Naive B cell (primary cell): ENCODE measurements around the gene TIGD7. TPM values are rescaled to one million over a fixed set of nuclear protein-coding genes. Genes with fewer than 3 reads are reported as not detected.
"Not testable (repeated sequence)": the region's sequence is repeated elsewhere in the genome, so short reads cannot be mapped to it uniquely, and the experiment has no call there.

ENCODE experiments used
- ATAC-seq, 2 donors: fragments of 150-1000 bp; cut with Tn5 transposase; 2 replicates each; pipeline ENCODE4 v1.10.0; 2021; ENCODE audit warnings: low read depth in 2 of 2, mild to moderate bottlenecking in 2 of 2, moderate library complexity in 2 of 2
- DNase-seq: peaks from one replicate; pipeline ENCODE4 v3.0.0; 2022
- H3K27ac Mint-ChIP-seq, 6 donors: one replicate each; pipeline ENCODE4 v1.8.0; 2020 to 2022; ENCODE audit warnings: mild to moderate bottlenecking in 6 of 6, mixed read lengths in 6 of 6, moderate library complexity in 5 of 6, inconsistent platforms in 2 of 6
- H3K27me3 Mint-ChIP-seq, 3 donors: one replicate each; pipeline ENCODE4 v1.8.0; 2021 to 2022; ENCODE audit warnings: mixed read lengths in 3 of 3, mild to moderate bottlenecking in 1 of 3
- H3K36me3 Mint-ChIP-seq, 2 donors: one replicate each; pipeline ENCODE4 v1.8.0; 2020 to 2022; ENCODE audit warnings: mixed read lengths in 2 of 2, inconsistent platforms in 1 of 2, mild to moderate bottlenecking in 1 of 2
- H3K4me1 Mint-ChIP-seq, 3 donors: one replicate each; pipeline ENCODE4 v1.8.0; 2020 to 2022; ENCODE audit warnings: mixed read lengths in 3 of 3, inconsistent platforms in 1 of 3, mild to moderate bottlenecking in 1 of 3, moderate library complexity in 1 of 3
- H3K4me3 Mint-ChIP-seq, 8 donors: one replicate each; pipeline ENCODE4 v1.8.0; 2020 to 2022; ENCODE audit warnings: mild to moderate bottlenecking in 8 of 8, mixed read lengths in 8 of 8, moderate library complexity in 8 of 8, inconsistent platforms in 2 of 8
- H3K9me3 Mint-ChIP-seq, 7 donors: one replicate each; pipeline ENCODE4 v1.8.0; 2020 to 2022; ENCODE audit warnings: mixed read lengths in 7 of 7, mild to moderate bottlenecking in 5 of 7, inconsistent platforms in 2 of 7, moderate library complexity in 1 of 7
- polyA plus RNA-seq, 6 donors: library from polyadenylated mRNA; unstranded; fragments of 300-500 nt; fragmentation: Illumina TruSeq; gene quantifications; one replicate each; pipeline ENCODE4 v1.2.3, GENCODE V29; 2021; ENCODE audit warnings: low read depth in 6 of 6

Gene TIGD7
- polyA plus RNA-seq, 6 donors from 2014 or later, result 0.52 to 9.7 (median 6.0) TPM

DNA sequence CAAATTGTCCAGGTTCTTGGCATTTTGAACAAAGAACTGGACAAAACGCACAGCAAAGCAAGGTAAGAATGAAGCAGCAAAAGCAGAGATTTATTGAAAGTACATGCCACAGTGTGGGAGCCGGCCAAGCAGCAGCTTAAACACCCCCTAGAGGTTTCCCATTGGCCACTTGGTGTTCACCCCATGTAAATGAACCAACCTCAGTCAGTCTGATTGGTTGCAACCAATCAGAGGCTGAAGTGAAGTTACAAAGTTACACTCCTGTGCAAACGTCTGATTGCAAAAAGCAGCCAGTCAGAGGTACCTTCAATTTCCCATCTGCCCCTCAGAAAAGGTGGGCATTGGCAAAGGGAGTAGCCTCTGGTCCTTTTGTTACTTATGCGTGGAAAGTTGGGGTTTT lies 30.7 kb downstream of the TIGD7 start:
- no peak overlapping the region for H3K27ac Mint-ChIP-seq
- no peaks in the 10 kb centered on the region for H3K27me3 Mint-ChIP-seq
- H3K9me3 Mint-ChIP-seq, result peaks cover 0 to 2% (median 0%) of the 10 kb centered on the region in 7 donors
- no peaks in the 10 kb centered on the region for H3K36me3 Mint-ChIP-seq
- H3K4me3 Mint-ChIP-seq, result no peak overlapping the region
- ATAC-seq (no peak), DNase-seq (no peak)
- peaks cover 0 to 3% (median 0%) of the 10 kb centered on the region in 3 donors for H3K4me1 Mint-ChIP-seq

DNA sequence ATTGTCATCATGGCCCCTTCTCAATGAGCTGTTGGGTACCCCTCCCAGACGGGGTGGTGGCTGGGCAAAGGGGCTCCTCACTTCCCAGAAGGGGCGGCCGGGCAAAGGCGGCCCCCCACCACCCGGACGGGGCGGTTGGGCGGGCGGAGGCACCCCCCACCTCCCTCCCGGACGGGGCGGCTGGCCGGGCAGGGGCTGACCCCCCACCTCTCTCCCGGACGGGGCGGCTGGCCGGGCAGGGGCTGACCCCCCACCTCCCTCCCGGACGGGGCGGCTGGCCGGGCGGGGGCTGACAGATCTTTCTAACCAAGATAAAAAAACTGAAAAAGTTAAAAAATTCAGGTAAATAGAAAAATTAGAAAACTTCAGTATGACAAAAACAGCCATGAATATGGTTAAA lies 33.9 kb downstream of the TIGD7 start:
- H3K4me1 Mint-ChIP-seq, result peaks cover 0 to 11% (median 3%) of the 10 kb centered on the region in 3 donors
- ATAC-seq, H3K27ac Mint-ChIP-seq, H3K27me3 Mint-ChIP-seq, DNase-seq, H3K4me3 Mint-ChIP-seq, H3K9me3 Mint-ChIP-seq, H3K36me3 Mint-ChIP-seq: not testable (repeated sequence)

DNA sequence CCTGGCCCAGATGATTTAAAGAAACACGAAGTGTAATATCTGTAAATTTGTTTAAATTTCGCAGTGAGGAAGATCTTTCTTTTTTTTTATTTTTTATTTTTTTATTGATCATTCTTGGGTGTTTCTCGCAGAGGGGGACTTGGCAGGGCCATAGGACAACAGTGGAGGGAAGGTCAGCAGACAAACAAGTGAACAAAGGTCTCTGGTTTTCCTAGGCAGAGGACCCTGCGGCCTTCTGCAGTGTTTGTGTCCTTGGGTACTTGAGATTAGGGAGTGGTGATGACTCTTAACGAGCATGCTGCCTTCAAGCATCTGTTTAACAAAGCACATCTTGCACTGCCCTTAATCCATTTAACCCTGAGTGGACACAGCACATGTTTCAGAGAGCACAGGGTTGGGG lies 34.5 kb downstream of the TIGD7 start:
- not testable (repeated sequence) for H3K36me3 Mint-ChIP-seq, H3K27ac Mint-ChIP-seq, ATAC-seq, H3K27me3 Mint-ChIP-seq, DNase-seq, H3K9me3 Mint-ChIP-seq, H3K4me3 Mint-ChIP-seq
- H3K4me1 Mint-ChIP-seq, result peaks cover 0 to 11% (median 3%) of the 10 kb centered on the region in 3 donors

- Mint-ChIP-seq H3K27ac (no peak overlapping the region), H3K27me3 (no peaks in the 10 kb centered on the region), H3K4me3 (peak overlapping the region in 3 of 8 donors; percentile 28 to 58 (median 47)), H3K36me3 (no peaks in the 10 kb centered on the region), H3K9me3 (peaks cover 0 to 7% (median 0%) of the 10 kb centered on the region in 7 donors), H3K4me1 (peaks cover 5 to 26% (median 8%) of the 10 kb centered on the region in 3 donors)
- no peak for DNase-seq
- ATAC-seq, result no peak
These were observed 36.9 kb downstream of the TIGD7 start for GRCh38 chr16:3268294-3268693.

DNA sequence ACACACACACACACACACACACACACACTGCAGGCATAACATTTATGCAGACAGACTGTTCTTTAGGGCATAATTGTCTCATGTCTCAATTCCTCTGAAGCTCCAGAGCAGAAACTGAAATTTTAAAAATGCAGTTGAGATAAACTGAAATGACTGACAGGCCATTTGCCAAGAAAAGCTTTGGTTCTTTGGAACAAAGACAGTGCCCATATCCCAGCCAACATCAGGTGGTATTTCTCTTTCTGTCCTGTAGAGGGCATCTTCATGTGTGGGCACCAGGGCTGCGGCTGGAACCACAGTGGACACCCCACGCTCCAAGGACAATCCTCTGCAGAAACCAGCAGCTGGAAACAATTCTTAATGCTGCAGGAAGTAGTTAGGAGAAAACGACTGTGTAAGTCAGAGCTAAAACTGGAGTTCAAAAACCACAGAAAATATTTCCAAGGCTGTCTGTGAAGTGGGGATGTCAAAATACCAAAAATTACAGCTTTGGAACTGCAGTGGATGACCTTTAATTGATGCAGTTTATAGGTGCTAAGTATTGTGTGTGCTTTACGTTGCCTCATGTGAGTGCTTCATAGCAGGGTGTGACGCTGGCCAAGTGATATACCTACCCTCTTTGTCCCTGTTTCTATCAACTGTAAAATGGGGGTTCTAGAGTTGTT lies 38.2 kb downstream of the TIGD7 start:
- peaks cover 0 to 7% (median 0%) of the 10 kb centered on the region in 7 donors for H3K9me3 Mint-ChIP-seq
- H3K27me3 Mint-ChIP-seq, result no peaks in the 10 kb centered on the region
- H3K36me3 Mint-ChIP-seq, result no peaks in the 10 kb centered on the region
- DNase-seq (no peak), ATAC-seq (no peak)
- H3K4me3 Mint-ChIP-seq, result peak overlapping the region in 3 of 8 donors; percentile 20 to 66 (median 66)
- H3K27ac Mint-ChIP-seq, result peak overlapping the region in 2 of 6 donors; percentile 37 to 58
- H3K4me1 Mint-ChIP-seq, result peaks cover 13 to 37% (median 15%) of the 10 kb centered on the region in 3 donors

DNA sequence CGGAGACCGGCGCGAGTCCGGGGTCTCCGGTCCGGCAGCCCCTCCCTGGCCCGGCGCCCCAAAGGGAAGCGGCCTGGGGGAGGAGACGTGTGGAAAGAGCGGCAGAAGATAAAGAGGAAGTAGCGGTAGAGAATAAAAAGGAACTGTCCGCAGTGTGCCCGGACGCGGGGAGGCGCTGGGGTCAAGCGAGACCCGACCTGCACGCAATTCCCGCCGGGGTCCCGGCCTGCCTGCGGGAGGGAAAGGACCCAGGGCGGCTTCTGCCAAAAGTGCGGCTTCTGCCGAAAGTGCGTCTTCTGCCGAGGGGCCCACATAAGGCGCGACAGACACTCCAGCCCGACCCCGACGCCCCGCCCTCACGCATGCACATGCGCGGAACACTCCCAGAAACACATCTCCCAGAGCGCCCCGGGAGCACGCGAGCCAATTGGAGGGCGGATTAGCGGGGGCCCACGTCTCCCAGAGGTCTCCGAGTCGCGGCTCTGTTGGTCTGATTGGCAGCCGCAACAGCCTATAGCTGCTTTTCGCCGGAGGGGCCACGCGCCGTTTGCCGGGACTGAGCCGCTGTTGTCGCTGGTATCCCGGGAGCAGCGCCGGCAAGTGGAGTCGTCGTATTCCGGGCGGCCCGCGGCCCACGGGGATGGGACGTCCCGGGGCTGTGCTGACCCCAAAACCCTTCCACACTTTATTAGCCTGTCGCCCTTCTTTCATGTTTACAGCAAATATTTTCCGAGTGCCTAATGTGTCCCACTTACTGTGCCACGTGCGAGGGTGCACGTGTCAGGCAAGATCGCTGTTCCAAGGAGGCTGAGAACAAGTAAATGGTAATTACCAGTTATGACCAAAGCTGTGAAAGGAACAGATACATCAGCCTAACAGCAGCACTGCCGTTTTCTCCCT lies 40.8 kb downstream of the TIGD7 start:
- peak overlapping the region; percentile 78 to 98 (median 94) for H3K4me3 Mint-ChIP-seq
- peaks cover 13 to 41% (median 15%) of the 10 kb centered on the region in 3 donors for H3K4me1 Mint-ChIP-seq
- peak overlapping the region; percentile 89 to 97 (median 96) for H3K27ac Mint-ChIP-seq
- no peaks in the 10 kb centered on the region for H3K27me3 Mint-ChIP-seq
- DNase-seq (peak; percentile 94), ATAC-seq (peak; percentile 80)
- H3K36me3 Mint-ChIP-seq, result no peaks in the 10 kb centered on the region
- peaks cover 0 to 7% (median 0%) of the 10 kb centered on the region in 7 donors for H3K9me3 Mint-ChIP-seq

DNA sequence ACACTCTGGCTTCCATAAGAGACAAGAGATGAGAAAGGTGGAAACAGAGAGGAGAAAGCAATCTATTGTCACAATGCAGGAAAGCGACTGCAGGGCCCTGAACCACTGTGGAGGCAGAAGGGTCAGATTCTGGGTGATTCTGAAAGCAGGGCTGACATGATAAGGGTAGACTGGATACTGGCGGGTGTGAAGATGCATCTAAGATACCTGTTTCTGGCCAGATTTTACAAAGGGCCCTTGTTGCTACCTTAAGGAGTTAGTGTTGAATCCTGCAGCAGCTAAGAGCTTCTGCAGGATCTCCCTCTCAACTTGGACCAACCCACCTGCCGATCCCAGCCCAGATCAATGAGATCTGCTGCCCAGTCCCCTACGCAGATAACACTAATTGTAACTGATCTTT lies 42.7 kb downstream of the TIGD7 start:
- H3K27ac Mint-ChIP-seq, result peak overlapping the region; percentile 65 to 97 (median 82)
- DNase-seq (no peak), ATAC-seq (no peak)
- H3K9me3 Mint-ChIP-seq, result peaks cover 0 to 7% (median 0%) of the 10 kb centered on the region in 7 donors
- peaks cover 13 to 37% (median 15%) of the 10 kb centered on the region in 3 donors for H3K4me1 Mint-ChIP-seq
- H3K27me3 Mint-ChIP-seq, result peaks cover 3 to 8% (median 7%) of the 10 kb centered on the region in 3 donors
- H3K36me3 Mint-ChIP-seq, result no peaks in the 10 kb centered on the region
- H3K4me3 Mint-ChIP-seq, result peak overlapping the region in 7 of 8 donors; percentile 68 to 94 (median 88)

DNA sequence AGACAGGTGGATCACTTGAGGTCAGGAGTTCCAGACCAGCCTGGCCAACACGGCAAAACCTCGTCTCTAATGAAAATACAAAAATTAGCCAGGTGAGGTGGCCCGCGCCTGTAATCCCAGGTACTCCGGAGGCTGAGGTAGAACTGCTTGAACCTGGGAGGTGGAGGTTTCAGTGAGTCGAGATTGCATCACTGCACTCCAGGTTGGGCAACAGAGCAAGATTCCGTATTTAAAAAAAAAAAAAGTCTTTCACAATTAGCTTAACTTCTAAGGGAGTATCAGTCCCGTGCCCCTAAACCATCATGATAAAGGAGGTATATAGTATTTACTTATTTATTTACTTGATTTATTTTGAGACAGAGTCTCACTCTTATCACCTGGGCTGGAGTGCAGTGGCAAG lies 45.4 kb downstream of the TIGD7 start:
- Mint-ChIP-seq H3K4me3 (no peak overlapping the region), H3K27ac (no peak overlapping the region)
- no peak for ATAC-seq

DNA sequence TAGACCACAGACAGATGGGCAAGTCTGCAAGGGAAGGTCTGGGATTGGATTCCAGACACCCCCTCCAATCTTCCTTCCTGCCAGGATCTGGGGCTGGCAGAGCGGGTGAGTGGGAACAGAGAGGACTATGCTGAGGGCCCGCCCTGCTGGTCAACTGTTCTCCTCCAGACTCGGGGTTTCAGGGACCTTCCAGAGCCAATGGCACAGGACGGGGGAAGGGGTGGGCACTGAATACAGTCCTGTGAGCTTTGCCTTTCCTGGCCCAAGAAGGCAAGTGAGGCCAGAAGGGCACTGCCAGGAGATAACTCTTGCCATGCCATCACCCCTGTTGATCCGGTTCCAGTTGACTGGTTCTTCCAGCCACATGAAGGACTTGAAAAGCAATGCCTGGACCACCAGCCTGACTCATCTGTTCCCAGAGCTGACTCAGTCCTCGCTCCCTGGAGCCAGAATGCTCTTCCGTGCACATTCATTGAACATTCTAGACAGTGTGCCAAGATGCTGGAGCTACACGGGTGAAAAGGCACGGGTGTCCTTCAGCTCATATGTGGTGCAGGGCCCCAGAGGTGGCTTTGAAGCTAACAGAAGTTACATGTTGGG lies 48.3 kb downstream of the TIGD7 start:
- ATAC-seq (no peak), DNase-seq (no peak)
- Mint-ChIP-seq H3K4me3 (no peak overlapping the region), H3K4me1 (peaks cover 0 to 4% (median under 1%) of the 10 kb centered on the region in 3 donors), H3K27me3 (peaks cover 7 to 39% (median 8%) of the 10 kb centered on the region in 3 donors), H3K27ac (no peak overlapping the region), H3K36me3 (no peaks in the 10 kb centered on the region), H3K9me3 (no peaks in the 10 kb centered on the region)

More for the DNA sequence above, 45.4 kb downstream of the TIGD7 start:
- Mint-ChIP-seq H3K36me3 (no peaks in the 10 kb centered on the region), H3K27me3 (peaks cover 7 to 29% (median 8%) of the 10 kb centered on the region in 3 donors), H3K4me1 (peaks cover 12 to 26% (median 15%) of the 10 kb centered on the region in 3 donors), H3K9me3 (peaks cover 0 to 6% (median 0%) of the 10 kb centered on the region in 7 donors)
- no peak for DNase-seq

- ATAC-seq, result no peak
- no peaks in the 10 kb centered on the region for H3K9me3 Mint-ChIP-seq
- DNase-seq, result no peak
These were observed 48.9 kb downstream of the TIGD7 start, which contains the start of gene MEFV for GRCh38 chr16:3256146-3256865. Gene MEFV, minus strand, starts transcription at chr16:3256633. Its CDS starts 46 bp downstream, at chr16:3256587.

DNA sequence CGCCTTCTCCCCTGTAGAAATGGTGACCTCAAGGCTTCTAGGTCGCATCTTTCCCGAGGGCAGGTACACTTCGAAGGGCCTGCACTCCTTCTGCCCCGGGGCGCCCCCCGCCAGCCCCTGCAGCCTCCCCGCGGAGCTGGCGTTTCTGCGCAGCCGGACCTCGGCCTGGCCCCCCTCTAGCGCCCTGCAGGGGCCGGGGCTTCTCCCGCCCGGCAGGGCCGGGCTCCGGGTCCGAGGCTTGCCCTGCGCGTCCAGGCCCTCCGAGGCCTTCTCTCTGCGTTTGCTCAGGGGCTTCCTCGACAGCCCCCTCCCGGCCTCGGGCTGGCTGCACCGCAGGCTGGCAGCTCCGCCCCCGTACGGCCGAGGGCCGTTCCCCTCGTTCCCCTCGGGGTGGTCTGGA lies 50.9 kb downstream of the TIGD7 start:
- DNase-seq, result no peak
- H3K27me3 Mint-ChIP-seq, result peaks cover 11 to 56% (median 20%) of the 10 kb centered on the region in 3 donors
- ATAC-seq, result no peak
- H3K27ac Mint-ChIP-seq, result peak overlapping the region in 1 of 6 donors; percentile 20
- no peaks in the 10 kb centered on the region for H3K4me1 Mint-ChIP-seq
- no peaks in the 10 kb centered on the region for H3K36me3 Mint-ChIP-seq
- no peak overlapping the region for H3K4me3 Mint-ChIP-seq
- no peaks in the 10 kb centered on the region for H3K9me3 Mint-ChIP-seq

More at GRCh38 chr16:3256146-3256865, 48.9 kb downstream of the TIGD7 start, which contains the start of gene MEFV:
- H3K36me3 Mint-ChIP-seq, result no peaks in the 10 kb centered on the region
- H3K27me3 Mint-ChIP-seq, result peaks cover 7 to 39% (median 14%) of the 10 kb centered on the region in 3 donors
- H3K4me1 Mint-ChIP-seq, result no peaks in the 10 kb centered on the region
- H3K4me3 Mint-ChIP-seq, result no peak within 1 kb of the TSS
- H3K27ac Mint-ChIP-seq, result no peak within 1 kb of the TSS

GRCh38 chr16:3252967-3253366 lies 52.3 kb downstream of the TIGD7 start:
- no peaks in the 10 kb centered on the region for H3K36me3 Mint-ChIP-seq
- no peaks in the 10 kb centered on the region for H3K4me1 Mint-ChIP-seq
- H3K9me3 Mint-ChIP-seq, result no peaks in the 10 kb centered on the region
- DNase-seq, result no peak
- no peak for ATAC-seq
- H3K27me3 Mint-ChIP-seq, result peaks cover 8 to 61% (median 23%) of the 10 kb centered on the region in 3 donors
- no peak overlapping the region for H3K4me3 Mint-ChIP-seq
- H3K27ac Mint-ChIP-seq, result no peak overlapping the region
